ENCODE data around the gene TTLL11.

Gene TTLL11

GRCh38 chr9:121776001-121776738 lies 316.9 kb downstream of the TTLL11 start:
- Histone ChIP-seq H3K23ac (ENCODE audit: low read length) (no peak overlapping the region), H3K79me2 (ENCODE audit: control insufficient read depth, insufficient read depth, low read length) (no peaks in the 10 kb centered on the region), H2BK5ac (ENCODE audit: low read length) (no peak overlapping the region), H4K8ac (ENCODE audit: low read depth, low read length) (no peak overlapping the region), H3K9ac (ENCODE audit: low read length) (no peak overlapping the region), H3K18ac (ENCODE audit: low read length) (no peak overlapping the region), H3K4ac (ENCODE audit: low read depth, low read length) (no peak overlapping the region), H3K56ac (ENCODE audit: low read length) (no peak overlapping the region), H4K5ac (ENCODE audit: low read length) (no peak overlapping the region), H3K36me3 (ENCODE audit: control insufficient read depth, insufficient read depth, low read length) (peaks cover 4% of the 10 kb centered on the region), H2BK120ac (ENCODE audit: low read depth, low read length) (no peak overlapping the region), H3K27ac (ENCODE audit: low read depth, low read length) (no peak overlapping the region), H3K27me3 (ENCODE audit: insufficient read depth, low read length, poor library complexity) (no peaks in the 10 kb centered on the region), H2BK15ac (replicated peaks; ENCODE audit: low read depth) (no peak overlapping the region), H3K79me1 (ENCODE audit: low read length) (no peaks in the 10 kb centered on the region), H3K4me3 (ENCODE audit: low read length) (no peak overlapping the region), H2AK5ac (ENCODE audit: low read length) (no peak overlapping the region), H3K4me1 (ENCODE audit: control insufficient read depth, low read depth, low read length) (no peaks in the 10 kb centered on the region), H3K4me2 (ENCODE audit: low read length) (no peak overlapping the region)
- WGBS (ENCODE audit: extremely low coverage, insufficient coverage, low lambda C conversion rate) = no CpG with 5 or more reads among the region's 23 CpGs
- no peak for DNase-seq

- Histone ChIP-seq H3K4me1 (ENCODE audit: control insufficient read depth, low read depth, low read length) (no peaks in the 10 kb centered on the region), H3K4me2 (ENCODE audit: low read length) (no peak overlapping the region), H2BK15ac (replicated peaks; ENCODE audit: low read depth) (no peak overlapping the region), H2BK120ac (ENCODE audit: low read depth, low read length) (no peak overlapping the region), H3K4ac (ENCODE audit: low read depth, low read length) (no peak overlapping the region), H3K36me3 (ENCODE audit: control insufficient read depth, insufficient read depth, low read length) (peaks cover 5% of the 10 kb centered on the region), H3K9ac (ENCODE audit: low read length) (no peak overlapping the region), H3K27ac (ENCODE audit: low read depth, low read length) (no peak overlapping the region), H4K8ac (ENCODE audit: low read depth, low read length) (no peak overlapping the region), H3K23ac (ENCODE audit: low read length) (no peak overlapping the region), H3K18ac (ENCODE audit: low read length) (no peak overlapping the region), H4K5ac (ENCODE audit: low read length) (no peak overlapping the region), H2BK5ac (ENCODE audit: low read length) (no peak overlapping the region), H2AK5ac (ENCODE audit: low read length) (no peak overlapping the region), H3K4me3 (ENCODE audit: low read length) (no peak overlapping the region), H3K79me1 (ENCODE audit: low read length) (no peaks in the 10 kb centered on the region), H3K79me2 (ENCODE audit: control insufficient read depth, insufficient read depth, low read length) (no peaks in the 10 kb centered on the region), H3K27me3 (ENCODE audit: insufficient read depth, low read length, poor library complexity) (no peaks in the 10 kb centered on the region), H3K56ac (ENCODE audit: low read length) (no peak overlapping the region)
- no peak for DNase-seq
- WGBS (ENCODE audit: extremely low coverage, insufficient coverage, low lambda C conversion rate) = no CpG with 5 or more reads among the region's 26 CpGs
Observed at GRCh38 chr9:121774715-121775613, 318.1 kb downstream of the TTLL11 start.

- Histone ChIP-seq H2AK5ac (ENCODE audit: low read length) (no peak overlapping the region), H3K4me1 (ENCODE audit: control insufficient read depth, low read depth, low read length) (no peaks in the 10 kb centered on the region), H3K79me1 (ENCODE audit: low read length) (no peaks in the 10 kb centered on the region), H3K36me3 (ENCODE audit: control insufficient read depth, insufficient read depth, low read length) (peaks cover 8% of the 10 kb centered on the region), H3K56ac (ENCODE audit: low read length) (no peak overlapping the region), H4K5ac (ENCODE audit: low read length) (no peak overlapping the region), H3K23ac (ENCODE audit: low read length) (no peak overlapping the region), H2BK5ac (ENCODE audit: low read length) (no peak overlapping the region), H3K27me3 (ENCODE audit: insufficient read depth, low read length, poor library complexity) (no peaks in the 10 kb centered on the region), H3K79me2 (ENCODE audit: control insufficient read depth, insufficient read depth, low read length) (no peaks in the 10 kb centered on the region), H3K4me2 (ENCODE audit: low read length) (no peak overlapping the region), H2BK15ac (replicated peaks; ENCODE audit: low read depth) (no peak overlapping the region), H3K27ac (ENCODE audit: low read depth, low read length) (no peak overlapping the region), H3K18ac (ENCODE audit: low read length) (no peak overlapping the region), H4K8ac (ENCODE audit: low read depth, low read length) (no peak overlapping the region), H3K9ac (ENCODE audit: low read length) (no peak overlapping the region), H3K4ac (ENCODE audit: low read depth, low read length) (no peak overlapping the region), H2BK120ac (ENCODE audit: low read depth, low read length) (no peak overlapping the region), H3K4me3 (ENCODE audit: low read length) (no peak overlapping the region)
- WGBS (ENCODE audit: extremely low coverage, insufficient coverage, low lambda C conversion rate) = no CpG with 5 or more reads among the region's 19 CpGs
- no peak for DNase-seq
Observed at GRCh38 chr9:121773954-121774714, 319.0 kb downstream of the TTLL11 start.

GRCh38 chr9:121773286-121773953 lies 319.7 kb downstream of the TTLL11 start:
- no peaks in the 10 kb centered on the region for H3K79me1 ChIP-seq (ENCODE audit: low read length)
- H2AK5ac ChIP-seq (ENCODE audit: low read length) = no peak overlapping the region
- no peaks in the 10 kb centered on the region for H3K79me2 ChIP-seq (ENCODE audit: control insufficient read depth, insufficient read depth, low read length)
- H3K56ac ChIP-seq (ENCODE audit: low read length) = no peak overlapping the region
- H3K27ac ChIP-seq (ENCODE audit: low read depth, low read length) = no peak overlapping the region
- DNase-seq = no peak
- no peak overlapping the region for H2BK120ac ChIP-seq (ENCODE audit: low read depth, low read length)
- H3K9ac ChIP-seq (ENCODE audit: low read length) = no peak overlapping the region
- H4K8ac ChIP-seq (ENCODE audit: low read depth, low read length) = no peak overlapping the region
- H3K18ac ChIP-seq (ENCODE audit: low read length) = no peak overlapping the region
- H2BK5ac ChIP-seq (ENCODE audit: low read length) = no peak overlapping the region
- H3K23ac ChIP-seq (ENCODE audit: low read length) = no peak overlapping the region
- no peak overlapping the region for H3K4me3 ChIP-seq (ENCODE audit: low read length)
- no peak overlapping the region for H4K5ac ChIP-seq (ENCODE audit: low read length)
- H3K36me3 ChIP-seq (ENCODE audit: control insufficient read depth, insufficient read depth, low read length) = peaks cover 8% of the 10 kb centered on the region
- no peak overlapping the region for H2BK15ac ChIP-seq (replicated peaks; ENCODE audit: low read depth)
- no peaks in the 10 kb centered on the region for H3K27me3 ChIP-seq (ENCODE audit: insufficient read depth, low read length, poor library complexity)
- no peaks in the 10 kb centered on the region for H3K4me1 ChIP-seq (ENCODE audit: control insufficient read depth, low read depth, low read length)
- no peak overlapping the region for H3K4me2 ChIP-seq (ENCODE audit: low read length)
- WGBS (ENCODE audit: extremely low coverage, insufficient coverage, low lambda C conversion rate) = no CpG with 5 or more reads among the region's 18 CpGs
- no peak overlapping the region for H3K4ac ChIP-seq (ENCODE audit: low read depth, low read length)

- Histone ChIP-seq H4K5ac (ENCODE audit: low read length) (no peak overlapping the region), H2BK120ac (ENCODE audit: low read depth, low read length) (no peak overlapping the region), H3K79me2 (ENCODE audit: control insufficient read depth, insufficient read depth, low read length) (no peaks in the 10 kb centered on the region), H3K36me3 (ENCODE audit: control insufficient read depth, insufficient read depth, low read length) (peaks cover 6% of the 10 kb centered on the region), H3K27ac (ENCODE audit: low read depth, low read length) (no peak overlapping the region), H2AK5ac (ENCODE audit: low read length) (no peak overlapping the region), H4K8ac (ENCODE audit: low read depth, low read length) (no peak overlapping the region), H3K4me3 (ENCODE audit: low read length) (no peak overlapping the region), H3K79me1 (ENCODE audit: low read length) (no peaks in the 10 kb centered on the region), H3K4me2 (ENCODE audit: low read length) (no peak overlapping the region), H3K4ac (ENCODE audit: low read depth, low read length) (no peak overlapping the region), H3K56ac (ENCODE audit: low read length) (no peak overlapping the region), H3K4me1 (ENCODE audit: control insufficient read depth, low read depth, low read length) (no peaks in the 10 kb centered on the region), H2BK15ac (replicated peaks; ENCODE audit: low read depth) (no peak overlapping the region), H3K18ac (ENCODE audit: low read length) (no peak overlapping the region), H3K27me3 (ENCODE audit: insufficient read depth, low read length, poor library complexity) (no peaks in the 10 kb centered on the region), H3K9ac (ENCODE audit: low read length) (no peak overlapping the region), H2BK5ac (ENCODE audit: low read length) (no peak overlapping the region), H3K23ac (ENCODE audit: low read length) (no peak overlapping the region)
- DNase-seq = no peak
- no CpG with 5 or more reads among the region's 45 CpGs for WGBS (ENCODE audit: extremely low coverage, insufficient coverage, low lambda C conversion rate)
Observed at GRCh38 chr9:121772600-121773285, 320.4 kb downstream of the TTLL11 start.
